NB4 (cell line): ENCODE results near the gene ZNF629.

Experiments
- POLR2A ChIP-seq: IDR thresholded peaks from 2 replicates; pipeline ENCODE4 v1.6.1; 2011; ENCODE audit warnings: mild to moderate bottlenecking; ENCODE audit not compliant: insufficient read length; ENCODE audit errors: extremely low read depth
- TF ChIP-seq, protein P1 (sequence below): IDR thresholded peaks from one replicate; pipeline ENCODE4 v1.5.1; 2012; ENCODE audit warnings: low read depth, low read length

DNA sequence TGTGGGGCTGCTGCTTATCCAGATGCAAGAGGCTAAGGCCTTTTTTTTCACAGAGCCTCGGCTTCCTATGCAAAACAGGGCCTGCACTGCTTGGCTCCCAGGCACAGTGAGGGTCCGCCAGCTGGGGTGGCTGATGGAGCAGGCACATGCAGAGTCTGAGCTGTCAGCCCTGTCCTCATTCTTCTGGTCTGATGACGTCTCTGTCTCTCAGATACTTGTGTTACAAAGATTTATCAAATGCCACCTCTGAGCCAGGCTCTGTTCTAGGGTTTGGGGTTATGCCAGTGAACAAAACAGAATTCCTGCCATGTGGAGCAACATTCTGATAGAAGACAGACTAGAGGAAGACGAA is 20.1 kb downstream of the ZNF629 start:
- TF ChIP-seq, protein P1, sequence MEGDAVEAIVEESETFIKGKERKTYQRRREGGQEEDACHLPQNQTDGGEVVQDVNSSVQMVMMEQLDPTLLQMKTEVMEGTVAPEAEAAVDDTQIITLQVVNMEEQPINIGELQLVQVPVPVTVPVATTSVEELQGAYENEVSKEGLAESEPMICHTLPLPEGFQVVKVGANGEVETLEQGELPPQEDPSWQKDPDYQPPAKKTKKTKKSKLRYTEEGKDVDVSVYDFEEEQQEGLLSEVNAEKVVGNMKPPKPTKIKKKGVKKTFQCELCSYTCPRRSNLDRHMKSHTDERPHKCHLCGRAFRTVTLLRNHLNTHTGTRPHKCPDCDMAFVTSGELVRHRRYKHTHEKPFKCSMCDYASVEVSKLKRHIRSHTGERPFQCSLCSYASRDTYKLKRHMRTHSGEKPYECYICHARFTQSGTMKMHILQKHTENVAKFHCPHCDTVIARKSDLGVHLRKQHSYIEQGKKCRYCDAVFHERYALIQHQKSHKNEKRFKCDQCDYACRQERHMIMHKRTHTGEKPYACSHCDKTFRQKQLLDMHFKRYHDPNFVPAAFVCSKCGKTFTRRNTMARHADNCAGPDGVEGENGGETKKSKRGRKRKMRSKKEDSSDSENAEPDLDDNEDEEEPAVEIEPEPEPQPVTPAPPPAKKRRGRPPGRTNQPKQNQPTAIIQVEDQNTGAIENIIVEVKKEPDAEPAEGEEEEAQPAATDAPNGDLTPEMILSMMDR, result no peak
- no peak for TF ChIP-seq POLR2A
